NCI-H748 (cell line): Measurements from ENCODE around the gene PDE1C.

Experiments used
- DNase-seq: peaks from one replicate; lab custom pipeline; 2025; ENCODE audit not compliant: unreplicated experiment; lab: John Stamatoyannopoulos, UW

PDE1C gene

GRCh38 chr7:31899356-31899927, 170.8 kb downstream of the PDE1C start:
- DNase-seq = no peak

- no peak for DNase-seq
Observed at GRCh38 chr7:31896925-31897324, 173.3 kb downstream of the PDE1C start.

GRCh38 chr7:31894308-31894707, 175.9 kb downstream of the PDE1C start:
- DNase-seq = no peak

DNA sequence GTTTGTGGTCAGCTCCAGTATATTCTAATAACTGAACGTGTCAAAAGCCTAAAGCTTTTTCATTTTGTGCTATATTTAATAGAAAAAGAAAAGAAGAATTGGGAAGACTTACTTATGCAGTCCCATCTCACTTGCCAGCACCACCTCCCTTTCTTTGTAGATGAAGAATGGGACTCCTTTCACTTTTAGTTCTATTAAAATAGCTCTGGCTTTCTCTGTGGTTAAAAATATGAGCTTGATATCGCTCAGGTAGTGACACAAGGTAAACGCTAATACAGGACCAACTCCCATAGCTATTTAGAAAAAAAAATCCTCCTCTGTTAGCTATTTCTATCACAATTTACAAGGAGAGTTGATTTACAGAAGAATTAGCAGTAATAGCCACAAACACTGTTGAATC, 176.8 kb downstream of the PDE1C start:
- DNase-seq = peak; percentile 9

DNA sequence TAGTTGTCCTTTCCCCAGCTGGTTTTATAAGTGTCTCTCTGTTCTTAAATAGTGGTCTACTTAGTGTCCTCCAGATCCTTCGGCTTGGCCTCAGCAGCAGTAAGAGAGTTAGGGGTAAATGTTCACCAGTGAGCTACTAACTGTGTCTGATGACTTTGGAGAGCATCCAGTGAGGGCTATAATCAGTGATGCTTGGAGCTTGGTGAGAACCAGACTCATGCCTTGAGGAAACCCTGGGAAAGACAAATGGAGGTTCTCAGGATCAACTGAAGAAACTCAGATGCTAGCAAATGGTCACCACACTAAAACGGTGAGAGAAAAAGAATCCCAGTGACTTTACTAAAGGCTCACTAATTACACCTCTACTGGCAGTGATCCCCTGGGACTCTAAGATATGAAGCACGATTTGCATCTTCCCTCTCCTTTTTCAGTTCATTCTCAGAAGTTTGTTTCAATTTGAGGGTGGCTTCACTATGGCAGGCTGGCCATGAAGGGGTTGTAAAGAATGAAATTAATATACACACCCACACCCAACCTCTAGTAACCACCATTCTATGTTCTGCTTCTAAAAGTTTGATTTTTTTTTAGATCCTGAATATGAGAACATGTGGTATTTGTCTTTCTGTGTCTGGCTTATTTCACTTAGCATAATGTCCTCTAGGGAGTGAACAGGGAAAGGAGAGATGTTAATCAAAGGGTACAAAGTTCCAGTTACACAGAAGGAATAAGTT, 177.9 kb downstream of the PDE1C start:
- no peak for DNase-seq

DNA sequence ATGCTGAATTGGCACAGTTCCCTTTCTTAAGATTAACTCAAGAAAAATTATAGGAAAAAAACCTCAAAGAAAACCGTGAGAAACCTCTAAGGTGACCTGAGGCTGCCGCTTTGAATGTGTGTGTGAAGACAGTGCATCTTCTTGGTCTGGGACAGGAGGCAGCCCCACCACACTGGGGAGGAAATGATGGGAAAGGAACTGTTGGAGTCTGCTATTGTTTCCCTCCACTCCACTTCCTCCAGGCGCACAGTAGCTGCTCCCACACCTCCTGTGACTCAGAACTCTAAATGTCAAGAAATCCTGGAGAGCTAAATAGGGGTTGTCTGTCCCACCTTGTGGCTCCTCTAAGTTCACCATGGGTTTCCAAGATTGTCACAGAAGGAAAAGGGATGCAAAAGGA, 179.4 kb downstream of the PDE1C start:
- DNase-seq = no peak

DNA sequence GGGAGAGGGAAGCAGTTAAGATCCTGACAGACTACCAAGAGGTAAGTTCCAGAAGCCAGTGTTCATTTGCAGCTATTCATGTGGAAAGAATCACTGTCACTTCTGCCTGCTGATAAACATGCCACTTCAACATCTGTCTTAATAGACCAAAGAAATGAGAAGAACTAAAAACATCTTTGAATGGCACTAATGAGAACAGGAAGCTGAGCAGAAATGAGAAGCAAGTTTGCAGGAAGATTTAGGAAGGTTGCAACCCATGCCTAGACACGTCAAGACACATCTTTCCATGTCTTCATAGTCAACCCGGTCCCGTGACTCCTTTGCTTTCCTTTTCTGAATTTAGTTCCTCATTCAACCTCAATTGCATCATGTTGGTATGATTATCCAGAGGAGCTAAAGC, 180.0 kb downstream of the PDE1C start:
- no peak for DNase-seq

DNA sequence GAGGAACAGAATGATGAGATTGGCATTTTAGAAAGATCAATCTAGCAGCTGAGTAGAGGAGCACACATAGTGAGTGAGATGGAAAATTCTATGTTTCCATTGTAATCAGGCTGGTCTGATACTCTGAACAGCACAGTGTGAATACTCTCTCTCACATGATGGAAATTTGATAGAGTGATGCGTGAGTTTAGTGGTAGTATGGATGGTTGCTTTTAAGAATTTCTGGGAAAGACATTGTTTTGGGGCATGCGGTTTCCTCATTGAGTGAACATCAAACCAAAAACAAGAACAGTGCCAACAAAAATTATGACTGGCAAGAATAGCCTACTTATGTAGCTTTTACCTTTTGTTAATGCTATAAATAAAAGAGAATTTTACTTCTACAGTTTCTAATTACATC, 183.2 kb downstream of the PDE1C start:
- DNase-seq = no peak

DNA sequence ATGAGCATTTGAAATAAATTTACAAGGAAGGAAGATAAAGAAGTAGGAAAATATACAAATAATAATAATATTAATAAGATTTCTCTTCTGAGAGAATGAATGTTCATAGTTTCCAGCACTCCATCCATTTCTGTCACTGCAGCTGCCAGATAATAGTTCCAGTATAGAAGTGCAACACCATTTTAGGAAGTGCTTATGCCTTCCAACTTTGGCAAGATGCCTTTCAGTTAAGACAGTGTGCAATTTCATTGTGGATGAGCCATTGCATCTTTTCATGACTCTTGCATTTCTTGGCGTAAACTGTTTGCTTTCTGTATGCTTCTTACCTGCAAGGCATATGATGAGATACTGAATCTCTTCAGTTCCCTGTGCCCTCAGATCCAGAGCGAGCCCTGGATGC, 185.0 kb downstream of the PDE1C start:
- no peak for DNase-seq

DNA sequence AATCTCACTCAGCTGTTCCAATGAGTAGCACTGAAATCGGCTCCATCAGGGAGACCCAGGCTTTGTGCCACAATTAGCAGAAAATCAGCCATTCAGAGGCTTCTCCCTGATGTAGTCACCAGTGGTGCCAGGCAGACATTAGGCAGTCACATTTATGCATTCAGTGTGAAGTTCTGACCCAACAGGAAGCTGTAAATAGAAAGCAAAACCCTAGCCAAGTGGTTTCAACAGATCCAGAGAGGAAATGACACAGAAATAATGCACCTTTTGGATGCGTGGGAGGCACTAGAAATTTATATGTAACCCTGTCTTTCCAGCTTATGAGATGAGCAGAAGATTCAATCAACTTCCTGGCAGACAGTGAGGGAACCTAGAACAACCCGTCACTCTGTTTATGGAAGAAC, 186.4 kb downstream of the PDE1C start:
- no peak for DNase-seq

DNA sequence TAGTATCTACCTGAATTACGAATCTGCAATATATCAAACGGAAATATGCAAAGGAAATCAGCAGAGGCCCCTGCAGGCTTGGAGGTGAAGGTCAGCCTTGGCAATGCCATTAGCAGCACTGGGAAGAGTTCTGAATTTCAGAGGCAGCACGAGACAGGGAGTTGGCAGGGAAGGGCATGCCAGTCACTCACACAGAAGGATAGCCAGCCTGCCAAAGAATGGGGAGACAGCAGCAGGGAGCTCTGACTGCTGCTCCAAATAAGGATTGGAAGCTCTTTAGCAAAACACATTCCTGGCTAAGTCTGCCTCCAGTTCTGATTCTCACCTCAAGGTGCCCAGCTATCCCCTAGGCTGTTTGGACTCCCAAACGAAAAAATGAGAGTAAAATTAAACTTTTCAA, 188.0 kb downstream of the PDE1C start:
- no peak for DNase-seq

- no peak for DNase-seq
Observed at GRCh38 chr7:31878875-31879274, 191.3 kb downstream of the PDE1C start.

DNA sequence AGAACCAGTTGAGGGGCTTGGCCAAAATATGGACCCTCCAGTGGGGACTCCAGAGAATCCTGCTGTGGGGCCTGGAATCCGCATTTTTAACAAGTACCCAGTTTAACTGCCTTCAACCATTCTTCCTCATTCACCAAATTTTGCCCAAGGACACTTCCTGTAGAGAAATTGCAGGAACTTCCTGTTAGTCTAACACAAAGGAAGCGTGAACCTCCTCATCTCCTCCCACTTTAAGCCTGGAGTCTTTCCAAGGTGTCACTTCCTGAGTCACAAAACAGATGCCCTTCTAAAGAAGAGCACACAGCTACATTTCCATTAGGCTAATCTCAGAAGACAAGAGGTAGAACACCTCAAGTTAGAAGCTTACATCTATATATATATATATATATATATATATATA, 194.8 kb downstream of the PDE1C start:
- peak; percentile 3 for DNase-seq

DNA sequence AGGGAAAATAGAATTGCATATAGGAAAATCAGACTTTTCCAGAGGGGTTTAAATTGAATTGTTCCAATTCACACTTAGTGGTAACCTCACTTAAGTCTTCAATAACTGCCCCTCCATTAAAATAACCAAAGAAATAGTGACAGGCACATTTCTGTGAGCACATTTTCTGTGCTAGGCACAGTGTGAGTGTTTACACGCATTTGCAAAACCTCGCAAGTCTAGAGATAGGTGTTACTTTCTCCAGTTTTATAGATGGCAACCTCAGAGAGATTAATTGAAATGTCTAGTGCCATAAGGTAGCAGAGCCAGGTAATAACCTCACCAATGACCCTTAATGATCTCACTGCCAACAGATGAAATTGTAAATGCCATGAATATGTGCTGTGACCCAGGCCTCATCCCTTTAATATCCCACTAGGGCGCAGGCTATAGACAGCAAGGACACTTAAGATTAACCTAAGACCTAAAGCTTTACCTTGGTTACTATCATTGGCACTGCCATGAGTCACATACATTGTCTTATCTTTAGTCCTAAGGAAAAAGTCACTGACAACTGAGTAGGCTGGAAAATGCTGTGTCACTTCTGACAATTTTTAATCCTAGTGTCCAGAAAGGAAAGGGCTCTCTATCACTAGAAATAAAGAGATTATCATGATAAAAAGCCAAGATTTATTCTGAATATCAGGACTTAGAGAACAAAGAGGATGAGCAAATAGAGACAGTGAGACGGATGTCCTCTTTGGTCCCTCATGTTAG, 195.4 kb downstream of the PDE1C start:
- DNase-seq = no peak

DNA sequence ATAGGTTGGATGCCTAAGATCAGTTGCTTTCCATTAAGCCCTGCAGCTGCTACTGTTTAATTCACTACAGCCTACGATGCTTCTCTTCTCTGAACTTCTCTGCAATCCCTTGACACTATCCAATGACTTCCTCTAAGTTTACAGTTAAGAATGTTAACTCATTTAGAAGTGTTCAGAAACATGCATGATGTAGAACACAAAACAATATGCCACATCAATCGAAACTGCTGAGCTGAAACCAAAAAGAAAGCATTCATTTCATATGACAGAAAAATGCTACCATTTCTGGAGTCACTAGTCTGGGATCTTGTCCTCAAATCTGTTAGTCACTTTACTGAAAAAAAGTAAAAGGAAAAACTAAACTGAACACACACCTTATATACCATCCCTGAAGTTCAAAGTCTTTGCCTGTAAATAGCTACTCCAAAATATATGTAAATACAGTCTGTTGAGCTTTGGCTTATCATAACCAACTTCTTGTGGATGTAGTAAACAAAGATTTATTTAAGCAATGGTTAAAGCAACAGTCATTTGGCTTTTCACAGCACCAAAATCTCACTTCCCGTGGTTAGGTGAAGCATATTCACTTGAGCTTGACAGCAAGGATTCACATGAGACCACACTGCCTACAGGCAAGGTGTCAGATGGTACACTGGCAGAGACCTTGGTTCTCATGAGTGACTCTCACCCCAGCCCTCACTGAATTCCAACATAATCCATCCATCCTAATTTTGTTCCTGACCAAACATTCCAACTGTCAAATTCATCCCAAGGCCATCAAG, 196.2 kb downstream of the PDE1C start:
- DNase-seq = no peak

DNA sequence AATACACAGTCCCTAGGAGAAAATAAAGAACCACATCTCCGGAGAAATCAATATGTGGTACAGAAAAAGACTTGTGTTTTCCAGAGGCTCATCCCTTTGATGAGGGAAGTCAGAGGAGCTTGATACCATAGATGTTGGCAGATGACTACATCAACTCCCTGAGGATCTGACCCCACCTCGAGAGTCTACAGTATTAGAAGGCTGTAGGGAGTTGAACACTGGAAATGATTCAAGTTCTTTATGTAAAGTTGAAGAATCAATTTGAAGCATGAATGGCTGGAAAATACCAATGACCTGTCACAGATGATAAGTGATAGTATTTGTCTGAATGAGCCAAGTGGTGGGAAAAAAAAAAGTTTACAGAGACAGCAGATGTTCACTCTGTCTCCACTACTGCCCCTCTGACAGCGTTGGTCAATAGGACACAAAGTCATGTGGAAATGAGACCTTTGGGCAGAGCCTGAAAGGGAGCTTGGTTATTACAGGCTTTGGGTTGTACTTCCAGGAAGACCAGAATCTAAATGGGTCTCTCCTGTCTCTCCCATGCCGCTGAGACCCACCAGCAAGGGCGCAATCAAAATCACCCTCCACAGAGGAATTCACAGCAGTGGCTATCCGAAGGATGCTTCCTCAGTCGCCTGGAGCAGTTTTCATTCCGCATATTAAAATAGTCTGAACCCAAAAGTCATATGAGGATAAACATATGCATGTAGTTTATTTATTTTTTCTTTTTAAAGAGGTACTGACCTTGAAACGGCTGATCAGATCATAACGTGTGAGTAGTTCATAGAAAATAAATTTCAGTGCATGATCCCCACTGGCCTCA, 197.4 kb downstream of the PDE1C start:
- DNase-seq = no peak

DNA sequence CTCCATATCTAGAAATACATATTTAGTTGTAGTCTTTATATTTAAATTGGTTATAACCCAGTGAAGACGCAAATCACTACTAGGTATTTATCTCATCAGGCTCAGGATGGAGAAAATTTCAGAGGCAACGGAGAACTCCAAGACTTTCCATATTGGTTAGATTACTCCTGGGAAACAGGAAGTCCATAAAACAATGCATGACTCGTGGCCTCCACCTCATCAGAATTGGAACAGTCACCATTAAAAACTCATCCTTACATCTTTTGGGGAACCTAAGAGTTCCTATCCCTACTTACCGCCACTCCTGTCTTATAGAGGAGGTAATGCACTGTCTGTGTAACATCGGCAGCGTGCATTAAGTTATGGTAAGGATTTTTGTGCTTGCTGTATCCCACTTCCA, 205.6 kb downstream of the PDE1C start:
- no peak for DNase-seq

DNA sequence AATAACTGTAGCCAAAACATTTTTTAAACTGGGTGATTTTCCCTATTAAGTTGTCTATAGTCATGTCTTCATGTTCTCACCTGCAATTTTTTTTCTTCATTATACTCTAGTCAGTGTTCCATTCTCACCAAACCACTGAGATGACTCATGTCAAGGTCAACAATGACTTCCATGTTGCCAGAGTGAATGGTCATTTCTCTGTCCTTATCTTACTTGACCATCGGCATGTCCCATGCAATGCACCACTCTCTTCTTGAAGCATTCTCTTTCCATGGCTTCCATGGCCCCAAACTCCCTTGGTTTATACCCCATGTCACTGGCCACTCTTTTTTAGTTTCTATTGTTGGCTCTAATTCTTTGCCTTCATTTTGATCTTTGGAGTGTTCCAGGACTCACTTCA, 209.3 kb downstream of the PDE1C start:
- DNase-seq = no peak

GRCh38 chr7:31858055-31858454, 212.2 kb downstream of the PDE1C start:
- DNase-seq = no peak

DNA sequence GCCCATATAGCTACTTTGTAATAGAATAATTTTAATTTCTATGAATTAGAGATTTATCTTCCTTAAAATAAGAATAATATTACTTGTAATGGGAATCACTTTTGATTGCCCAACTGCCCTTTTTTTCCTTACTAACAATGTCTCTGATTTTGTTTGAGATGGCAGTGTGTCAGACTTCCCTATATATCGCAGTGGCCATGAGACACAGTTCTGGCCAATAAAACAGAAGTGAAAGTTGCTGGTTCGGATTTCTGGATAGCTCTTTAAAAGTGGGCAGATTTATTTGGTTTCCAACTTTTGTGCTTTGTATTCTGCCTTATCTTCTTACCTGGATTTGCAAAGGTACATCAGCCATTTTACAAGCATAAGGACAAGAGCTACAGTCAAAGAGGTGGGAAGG, 213.0 kb downstream of the PDE1C start:
- DNase-seq = no peak

DNA sequence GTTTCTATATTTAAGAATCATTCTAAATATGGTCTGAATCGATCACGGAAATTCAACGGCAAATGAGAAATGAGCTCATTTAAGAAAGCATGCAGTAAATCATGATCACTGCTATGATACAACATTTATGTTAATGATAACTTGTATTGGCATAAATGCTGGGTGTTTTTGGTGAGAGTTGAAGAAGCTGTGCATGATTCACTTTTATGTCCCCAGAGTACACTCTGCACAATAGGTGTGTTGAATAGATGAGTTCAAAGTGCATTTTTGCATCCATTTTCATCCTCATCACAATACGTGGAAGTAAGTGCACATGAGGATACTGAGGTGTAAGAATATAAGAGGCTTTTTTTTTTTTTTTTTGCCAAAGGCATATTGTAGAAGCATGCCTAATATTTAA, 213.9 kb downstream of the PDE1C start:
- no peak for DNase-seq
